GM12878 (cell line): ENCODE data around the gene TNFRSF1A. TPM values are rescaled to one million over a fixed set of nuclear protein-coding genes. Genes with fewer than 3 reads are reported as not detected.

Experiments used
- ATAC-seq: fragments of 200-7000 bp; cut with Tn5 transposase; 3 replicates; pipeline ENCODE4 v1.9.1; 2020; ENCODE audit warnings: mild to moderate bottlenecking, moderate library complexity
- BruUV-seq: library from RNA; stranded (reverse); fragments of 400-500 nt; replicated peaks from 2 replicates; lab custom pipeline; 2021; lab: Mats Ljungman, UMichigan
- CTCF ChIA-PET: fragments of 300-600 bp; sonication (Branson Sonifier 250); formaldehyde crosslinking; extraction: SDS; loops from one replicate; lab custom pipeline; 2021; ENCODE audit warnings: inconsistent platforms; lab: Yijun Ruan, JAX
- POLR2A ChIA-PET: fragments of 350-600 bp; formaldehyde crosslinking; extraction: SDS; loops from one replicate; lab custom pipeline; 2021; ENCODE audit warnings: inconsistent platforms; lab: Charles Lee
- RAD21 ChIA-PET: fragments of 300-600 bp; sonication (Branson Sonifier 250); formaldehyde crosslinking; loops from one replicate; lab custom pipeline; 2023; ENCODE audit warnings: antibody characterized with exemption; ENCODE audit not compliant: unreplicated experiment; lab: Charles Lee
- SMC1A ChIA-PET: fragments of 300-600 bp; sonication (Branson Sonifier 250); formaldehyde crosslinking; loops from one replicate; lab custom pipeline; 2023; ENCODE audit not compliant: unreplicated experiment, uncharacterized antibody; lab: Charles Lee
- DNase-seq: peaks from one replicate; pipeline ENCODE4 v3.0.0-alpha.2; 2011; ENCODE audit warnings: low read depth, low spot score
- FAIRE-seq: peaks from 3 replicates; lab custom pipeline; 2011; peaks lifted over from hg19 to GRCh38; lab: Jason Lieb, UNC
- H2AFZ ChIP-seq: 2 replicates; pipeline ENCODE4 v1.6.0; 2011; ENCODE audit warnings: low read depth, low read length, control low read depth; ENCODE audit not compliant: control insufficient read depth
- H3K27ac ChIP-seq: 2 replicates; pipeline ENCODE4 v1.5.1; 2011; ENCODE audit warnings: control low read depth; ENCODE audit not compliant: control insufficient read depth, insufficient read depth
- H3K27me3 ChIP-seq, 2 experiments: replicated peaks in 1 of 2; 2 replicates each; pipeline versions ENCODE4 v1.6.0 to v1.6.1; 2011; ENCODE audit warnings: low read length in 1 of 2; ENCODE audit not compliant: control insufficient read depth in 2 of 2, insufficient read depth in 2 of 2
- H3K36me3 ChIP-seq, 2 experiments: 2 replicates each; pipeline ENCODE4 v1.5.1; 2011; ENCODE audit warnings: low read length in 1 of 2; ENCODE audit not compliant: control insufficient read depth in 2 of 2, insufficient read depth in 2 of 2
- H3K4me1 ChIP-seq: 2 replicates; pipeline ENCODE4 v1.6.1; 2011; ENCODE audit warnings: mild to moderate bottlenecking, low read length, moderate library complexity, mixed read lengths; ENCODE audit not compliant: control insufficient read depth, insufficient read depth
- H3K4me2 ChIP-seq: 2 replicates; pipeline ENCODE4 v1.6.0; 2011; ENCODE audit warnings: control low read depth; ENCODE audit not compliant: control insufficient read depth, insufficient read depth
- H3K4me3 ChIP-seq: fragments of 200-600 bp; sonication (generic); 2 replicates; pipeline ENCODE4 v1.5.1; 2016
- H3K79me2 ChIP-seq: 2 replicates; pipeline ENCODE4 v1.6.0; 2011; ENCODE audit warnings: low read length; ENCODE audit not compliant: control insufficient read depth, insufficient read depth
- H3K9ac ChIP-seq: 2 replicates; pipeline ENCODE4 v1.8.0; 2011; ENCODE audit warnings: low read length, control low read depth, mixed read lengths; ENCODE audit not compliant: control insufficient read depth, insufficient read depth
- H3K9me3 ChIP-seq: replicated peaks from 3 replicates; pipeline ENCODE4 v1.5.1; 2011; ENCODE audit warnings: mild to moderate bottlenecking, low read length; ENCODE audit not compliant: control insufficient read depth, insufficient read depth
- H4K20me1 ChIP-seq: 2 replicates; pipeline ENCODE4 v1.6.0; 2011; ENCODE audit not compliant: control insufficient read depth, insufficient read depth
- CREM ChIP-seq: IDR thresholded peaks from 2 replicates; pipeline ENCODE4 v1.6.1; 2014; ENCODE audit warnings: antibody characterized with exemption, low read depth
- DPF2 ChIP-seq: fragments of 450-650 bp; IDR thresholded peaks from 2 replicates; pipeline ENCODE4 v1.6.1; 2017; ENCODE audit warnings: mild to moderate bottlenecking
- EP300 ChIP-seq, 2 experiments: fragments of 150-350 bp in 1 of 2; IDR thresholded peaks; 2 replicates each; pipeline ENCODE4 v1.6.1; 2011 to 2012; ENCODE audit warnings: low read depth in 2 of 2, low read length in 2 of 2, borderline replicate concordance in 1 of 2, improper control_type of control experiment in 1 of 2, inconsistent platforms in 1 of 2; ENCODE audit not compliant: control insufficient read depth in 1 of 2
- ETV6 ChIP-seq, 2 experiments: fragments of 450-650 bp in 1 of 2; IDR thresholded peaks in 1 of 2; conservative IDR thresholded peaks in 1 of 2; 2 replicates each; pipeline ENCODE4 v1.6.1; 2014; ENCODE audit warnings: antibody characterized with exemption in 1 of 2, borderline replicate concordance in 1 of 2, low read depth in 1 of 2, mild to moderate bottlenecking in 1 of 2, moderate library complexity in 1 of 2
- RFX5 ChIP-seq: IDR thresholded peaks from 2 replicates; pipeline ENCODE4 v1.6.1; 2011; ENCODE audit warnings: low read depth, low read length, improper control_type of control experiment
- WGBS: methylation state at CpG from one replicate; pipeline ENCODE4 v1.1.6; 2016; ENCODE audit warnings: low lambda C conversion rate; ENCODE audit not compliant: insufficient replicate concordance, insufficient coverage; ENCODE audit errors: missing lambda C conversion rate; 5-methylcytosine and 5-hydroxymethylcytosine counted together
- in situ Hi-C: fragments of 300-500 bp; cut with MboI; formaldehyde crosslinking; loops from 9 replicates; pipeline ENCODE4 v1.14.3; 2018; ENCODE audit warnings: mixed read lengths
- intact Hi-C: fragments of 100-400 bp; cut with micrococcal nuclease; formaldehyde crosslinking; loops from one replicate; pipeline ENCODE4 v1.14.2; 2022; ENCODE audit not compliant: unreplicated experiment
- polyA plus RNA-seq, 11 experiments: library from polyadenylated mRNA; depleted of rRNA in 4 of 11; unstranded in 6 of 11; stranded (reverse) in 5 of 11; fragments of >200 nt; fragmentation: Nextera tagmentation in 4 of 11; fragmentation: Illumina TruSeq in 1 of 11; extraction: Ambion mirVana in 4 of 11; extraction: Trizol in 1 of 11; gene quantifications; 1 replicate in 1 of 11; 2 replicates in 10 of 11; pipeline versions ENCODE4 v1.2.1 to v1.2.3, GENCODE V29; 2011 to 2016; ENCODE audit warnings: inconsistent platforms in 2 of 11, missing spikeins in 2 of 11, low read depth in 1 of 11
- total RNA-seq, 4 experiments: library from RNA; depleted of rRNA in 3 of 4; stranded (reverse); fragments of >200 nt in 3 of 4; fragmentation: Illumina TruSeq in 1 of 4; extraction: Trizol in 1 of 4; gene quantifications; 2 replicates each; pipeline versions ENCODE4 v1.2.1 to v1.2.3, GENCODE V29; 2013 to 2021

Gene TNFRSF1A
- total and polyA plus RNA-seq, 10 of the 15 experiments (the other 5 are each of a cell fraction or from before 2014, with no cell fraction given): 0.24 to 16.5 (median 13.0) TPM

- H3K79me2 ChIP-seq: no peaks in the 10 kb centered on the region
- WGBS: 8% methylated on average over 13 of the region's 13 CpGs
- no peaks in the 10 kb centered on the region; a peak in 1 of 4 replicates for H3K27me3 ChIP-seq
- intact Hi-C loops (no loop called here), in situ Hi-C loops (no loop called here)
- H2AFZ ChIP-seq: no peak overlapping the region
- RAD21 ChIA-PET: interaction anchor here (2.0 kb wide), 1 partner anchor 293 kb away, joined by 4 read pairs; no protein-coding TSS in a partner anchor
- no peaks in the 10 kb centered on the region for H4K20me1 ChIP-seq
- ATAC-seq (no peak), DNase-seq (no peak), FAIRE-seq (no peak)
- no peak overlapping the region for H3K27ac ChIP-seq
- SMC1A ChIA-PET: interaction anchor here (10.3 kb wide), 1 partner anchor 85 kb away, joined by 107 read pairs; no protein-coding TSS in a partner anchor
- H3K9ac ChIP-seq: no peak overlapping the region
- no peak overlapping the region for H3K4me3 ChIP-seq
- no peak overlapping the region for H3K4me2 ChIP-seq
- peaks cover 7% of the 10 kb centered on the region; the same call in 1 of the 2 replicates for H3K4me1 ChIP-seq
- POLR2A ChIA-PET: no interaction called here
- no peaks in the 10 kb centered on the region for H3K36me3 ChIP-seq
- BruUV-seq: no TSS peak
- H3K9me3 ChIP-seq: no peaks in the 10 kb centered on the region
- CTCF ChIA-PET: interaction anchor here (0.9 to 8.0 kb wide), 4 partner anchors 85 to 214 kb away, joined by 3 to 147 read pairs (median 28); partner anchors contain the start of gene CD9
- no peak for TF ChIP-seq DPF2
- TF ChIP-seq ETV6 (conservative IDR thresholded peaks at IDR 0.05 in 1 of 2, IDR thresholded peaks at IDR 0.05 in 1 of 2; ENCODE audit: borderline replicate concordance in 1 of 2, low read depth in 1 of 2): no peak
- no peak for TF ChIP-seq EP300 (IDR thresholded peaks at IDR 0.05; ENCODE audit: borderline replicate concordance in 1 of 2, control insufficient read depth in 1 of 2, low read depth in 2 of 2, low read length in 2 of 2)
- TF ChIP-seq RFX5: no peak
- TF ChIP-seq CREM: no peak
Observed at GRCh38 chr12:6281081-6281809, 60.6 kb downstream of the TNFRSF1A start.
